ENCODE results near the gene KIAA0319L.

Gene KIAA0319L

DNA sequence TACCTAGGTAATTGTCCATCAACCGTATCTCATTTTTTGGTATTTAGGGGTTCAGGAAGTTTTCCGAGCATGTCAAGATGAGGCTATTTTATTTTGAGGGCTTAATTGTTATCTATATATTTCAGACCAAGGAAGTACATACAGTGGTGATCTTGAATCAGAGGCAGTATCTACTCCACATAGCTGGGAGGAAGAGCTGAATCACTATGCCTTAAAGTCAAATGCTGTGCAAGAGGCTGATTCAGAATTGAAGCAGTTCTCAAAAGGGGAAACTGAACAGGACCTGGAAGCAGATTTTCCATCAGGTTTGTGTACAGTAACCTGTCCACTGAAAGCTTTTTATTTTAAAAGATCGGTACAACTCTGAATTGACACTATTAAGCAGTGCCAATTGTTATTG is 158.5 kb downstream of the KIAA0319L start:
- DNase-seq: no peak

DNA sequence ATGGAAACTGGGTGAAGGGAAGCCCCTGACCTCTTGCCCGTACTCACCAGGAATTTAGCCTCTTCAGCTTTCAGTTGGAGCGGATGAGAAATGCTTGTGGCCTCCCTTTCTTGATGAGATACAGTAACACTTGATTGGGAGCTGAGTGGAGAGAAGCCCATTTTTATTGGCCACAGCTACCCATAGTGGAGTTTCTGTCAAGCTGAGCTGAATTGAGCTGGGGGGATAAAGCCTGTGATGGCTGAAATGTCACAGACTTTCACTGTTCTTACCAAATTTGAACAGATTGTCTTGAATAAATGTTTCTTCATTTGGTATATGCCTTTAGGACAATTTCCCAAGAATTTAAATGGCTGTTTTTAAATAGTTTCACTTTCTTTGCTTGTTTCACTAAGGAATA is 162.8 kb downstream of the KIAA0319L start:
- DNase-seq: no peak

DNA sequence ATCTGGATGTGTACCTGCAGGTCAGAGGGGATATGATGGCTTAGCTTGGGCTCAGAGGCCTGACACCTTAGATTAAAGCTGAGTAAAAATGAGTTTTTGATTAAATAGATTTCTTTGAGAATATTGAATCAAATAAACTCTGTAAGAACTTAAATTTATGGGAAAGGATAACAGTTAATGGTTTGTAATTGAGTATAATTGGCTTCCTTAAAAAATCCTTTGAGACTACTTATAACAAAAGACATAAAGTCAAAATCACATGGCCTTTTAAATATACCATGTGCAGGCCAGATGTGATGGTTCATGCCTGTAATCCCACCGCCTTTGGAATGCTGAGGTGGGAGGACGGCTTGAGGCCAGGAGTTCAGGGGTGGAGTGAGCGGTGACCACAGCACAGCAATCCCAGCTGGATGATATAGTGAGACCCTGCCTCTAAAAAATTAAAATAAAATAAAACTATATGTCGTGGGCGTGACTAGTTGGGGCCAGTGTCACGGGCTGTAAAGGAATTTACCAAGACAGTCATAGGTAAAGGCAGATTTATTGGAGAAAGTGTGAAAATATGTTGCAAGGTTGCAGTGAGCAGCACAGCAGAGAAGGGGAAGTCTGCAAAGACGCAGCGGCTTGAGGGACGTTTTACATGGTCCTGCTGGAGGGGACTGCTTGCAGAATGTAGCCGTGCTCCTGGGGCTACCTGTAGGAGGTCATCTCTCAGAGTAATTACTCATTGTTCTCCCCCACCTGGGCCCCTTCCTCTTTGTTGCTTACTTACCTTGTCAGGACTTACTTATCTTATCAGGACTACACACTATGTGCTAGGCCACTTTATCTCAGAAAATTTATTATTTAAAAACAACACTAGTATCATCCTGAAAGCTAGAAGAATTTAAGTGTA is 166.4 kb downstream of the KIAA0319L start:
- DNase-seq: no peak

DNA sequence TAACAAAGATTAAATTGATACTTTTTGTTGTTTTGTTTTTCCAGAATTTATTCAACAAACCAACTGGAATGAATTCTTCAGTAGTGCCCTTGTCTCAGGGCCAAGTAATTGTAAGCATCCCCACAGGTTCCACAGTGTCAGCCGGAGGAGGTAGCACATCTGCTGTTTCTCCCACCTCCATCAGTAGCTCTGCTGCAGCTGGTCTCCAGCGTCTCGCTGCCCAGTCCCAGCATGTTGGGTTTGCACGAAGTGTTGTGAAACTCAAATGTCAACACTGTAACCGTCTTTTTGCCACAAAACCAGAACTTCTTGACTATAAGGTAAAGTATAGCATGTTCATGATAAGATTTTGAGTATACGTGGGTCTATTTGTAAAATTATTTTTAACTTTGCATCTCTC is 170.2 kb downstream of the KIAA0319L start:
- DNase-seq: no peak

DNA sequence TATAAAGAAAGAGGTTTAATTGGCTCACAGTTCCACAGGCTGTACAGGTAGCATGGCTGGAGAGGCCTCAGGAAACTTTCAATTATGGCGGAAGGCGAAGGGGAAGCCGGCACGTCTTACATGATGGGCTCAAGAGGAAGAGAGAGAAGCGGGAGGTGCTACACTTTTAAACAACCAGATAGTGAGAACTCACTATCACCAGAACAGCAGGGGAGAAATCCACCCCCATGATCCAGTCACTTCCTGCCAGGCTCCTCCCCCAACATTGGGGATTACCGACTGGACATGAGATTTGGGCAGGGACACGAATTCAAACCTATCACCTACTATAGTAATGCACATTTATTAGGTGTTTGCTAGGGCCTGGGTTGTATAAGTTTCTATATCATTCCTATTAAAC is 170.9 kb downstream of the KIAA0319L start:
- no peak for DNase-seq

Measured in nucleus accumbens (tissue), 56 donors.